Measurements from ENCODE around the gene IZUMO2. TPM values are rescaled to one million over a fixed set of nuclear protein-coding genes. Genes with fewer than 3 reads are reported as not detected.
"Not testable (repeated sequence)": the region's sequence is repeated elsewhere in the genome, so short reads cannot be mapped to it uniquely, and the experiment has no call there.

The IZUMO2 gene
- polyA plus RNA-seq, 4 donors: 0.27 to 0.34 TPM; not detected in 2

DNA sequence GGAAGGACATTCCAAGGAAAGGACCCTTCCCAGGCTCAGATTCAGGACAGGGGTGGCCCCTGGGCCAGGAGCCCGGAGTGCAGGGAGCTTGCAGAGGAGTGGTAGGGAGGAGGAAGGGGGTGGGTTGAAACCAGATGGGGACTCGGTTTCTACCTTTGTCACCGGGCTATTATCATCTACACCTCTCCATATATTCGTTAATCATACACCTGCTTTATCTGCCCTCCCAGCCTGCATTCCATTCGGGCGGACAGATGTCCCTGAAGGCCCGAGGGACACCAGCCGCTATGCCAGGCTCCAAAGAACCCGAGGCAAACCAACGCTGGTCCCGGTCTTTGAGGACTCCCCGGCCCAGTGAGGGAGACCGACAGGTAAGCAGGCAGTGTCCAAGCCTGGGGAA lies 24.9 kb upstream of the IZUMO2 start:
- DNase-seq (ENCODE audit: low read depth in 4 of 4, low spot score in 3 of 4): no peak

DNA sequence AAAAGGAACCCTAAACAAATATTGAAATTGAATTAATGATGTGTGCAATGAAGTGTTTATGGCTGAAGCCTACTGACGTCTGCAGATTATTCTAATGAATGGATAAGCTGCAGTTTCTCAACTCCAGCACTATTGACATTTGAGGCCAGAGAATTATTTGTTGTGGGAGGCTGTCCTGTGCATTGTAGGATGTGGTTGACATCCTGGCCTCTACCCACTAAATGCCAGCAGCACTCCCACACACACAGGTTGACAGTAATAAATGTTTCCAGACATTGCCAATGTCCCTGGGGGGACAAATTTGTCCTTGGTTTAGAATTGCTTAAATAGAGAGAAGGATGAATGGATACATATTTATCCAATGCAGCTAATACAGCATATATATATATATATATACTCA lies 21.1 kb upstream of the IZUMO2 start:
- no peak for DNase-seq (ENCODE audit: low read depth in 4 of 4, low spot score in 3 of 4)

DNA sequence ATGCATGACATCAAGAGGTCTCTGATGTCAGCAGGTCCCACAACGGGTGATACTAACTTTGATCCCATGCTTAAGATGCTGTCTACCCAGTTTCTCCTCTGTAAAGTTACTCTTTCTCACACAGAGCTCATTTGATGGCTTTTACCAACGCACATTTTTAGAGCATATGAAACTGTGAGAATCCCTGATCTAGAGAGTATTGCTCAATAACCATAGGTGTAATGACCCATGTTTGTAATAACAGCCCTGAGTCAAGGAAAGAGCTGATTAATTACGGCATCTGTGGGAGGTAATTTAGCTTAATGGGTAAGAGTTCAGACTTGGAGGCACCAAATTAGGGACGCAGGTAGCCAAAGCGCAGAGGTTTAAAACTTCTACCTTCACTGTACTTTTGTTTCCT lies 18.0 kb upstream of the IZUMO2 start:
- DNase-seq (ENCODE audit: low read depth in 4 of 4, low spot score in 3 of 4): no peak

DNA sequence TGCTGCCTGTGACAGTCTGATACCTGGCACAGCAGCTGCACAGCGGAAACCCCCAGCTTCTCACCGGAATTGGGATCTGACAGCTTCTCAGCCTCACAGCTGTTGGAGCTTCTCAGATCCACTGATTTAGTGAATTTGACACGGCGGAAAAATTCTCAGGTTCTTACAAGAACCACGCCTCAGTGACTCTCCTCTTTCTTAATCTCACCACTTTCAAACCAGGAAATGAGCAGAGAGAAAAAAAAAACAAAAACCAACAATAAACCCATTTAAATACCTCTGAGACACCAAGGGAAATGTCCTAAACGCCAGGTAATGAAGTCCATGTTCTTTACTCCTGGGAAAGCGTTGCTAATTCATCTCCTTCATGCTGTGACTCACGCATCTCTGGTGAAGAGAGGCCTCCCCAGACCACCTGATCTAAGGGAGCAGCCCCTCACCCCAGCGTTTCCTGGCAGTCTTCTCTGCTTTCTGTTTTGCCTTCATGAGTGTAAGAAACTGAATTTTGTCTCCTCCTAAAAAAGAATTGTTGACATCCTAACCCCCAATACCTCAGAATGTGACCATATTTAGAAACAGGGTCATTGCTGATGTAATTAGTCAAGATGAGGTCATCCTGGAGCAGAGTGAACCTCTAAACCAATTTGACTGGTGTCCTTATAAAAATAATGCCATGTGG lies 15.9 kb upstream of the IZUMO2 start:
- DNase-seq (ENCODE audit: low read depth in 4 of 4, low spot score in 3 of 4): no peak

DNA sequence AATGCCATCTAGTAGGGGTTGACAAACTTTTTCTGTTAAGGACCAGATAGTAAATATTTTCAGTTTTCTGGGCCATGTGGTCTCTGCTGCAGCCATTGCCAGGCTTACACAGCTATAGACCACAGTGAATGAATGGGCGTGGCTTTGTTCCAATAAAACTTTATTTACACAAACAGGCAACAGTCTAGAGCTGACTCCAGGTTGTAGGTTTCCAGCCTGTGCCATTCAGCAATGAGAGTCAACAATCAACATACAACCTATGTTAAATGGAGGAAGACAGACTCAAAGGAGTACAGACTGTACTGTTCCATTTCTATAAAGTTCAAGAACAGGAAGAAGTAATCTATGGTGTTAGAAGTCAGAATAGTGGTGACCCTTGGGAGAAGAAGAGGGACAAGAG lies 15.2 kb upstream of the IZUMO2 start:
- DNase-seq (ENCODE audit: low read depth in 4 of 4, low spot score in 3 of 4): no peak

DNA sequence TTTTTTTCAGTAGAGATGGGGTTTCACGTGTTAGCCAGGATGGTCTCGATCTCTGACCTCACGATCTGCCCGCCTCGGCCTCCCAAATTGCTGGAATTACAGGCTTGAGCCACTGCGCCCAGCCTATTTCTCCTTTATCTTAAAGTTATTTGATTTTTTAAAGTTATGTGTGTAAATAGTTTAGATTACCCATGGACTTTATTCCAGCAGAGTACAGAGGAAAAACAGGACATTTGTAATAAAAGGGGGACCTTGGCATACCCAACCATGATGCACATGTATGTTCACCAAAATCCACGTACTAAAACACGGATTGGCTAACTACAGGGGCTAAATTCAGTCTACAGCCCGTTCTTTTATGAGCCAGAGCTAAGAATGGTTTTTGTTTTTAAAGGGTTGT lies 13.7 kb upstream of the IZUMO2 start:
- no peak for DNase-seq (ENCODE audit: low read depth in 4 of 4, low spot score in 3 of 4)

DNA sequence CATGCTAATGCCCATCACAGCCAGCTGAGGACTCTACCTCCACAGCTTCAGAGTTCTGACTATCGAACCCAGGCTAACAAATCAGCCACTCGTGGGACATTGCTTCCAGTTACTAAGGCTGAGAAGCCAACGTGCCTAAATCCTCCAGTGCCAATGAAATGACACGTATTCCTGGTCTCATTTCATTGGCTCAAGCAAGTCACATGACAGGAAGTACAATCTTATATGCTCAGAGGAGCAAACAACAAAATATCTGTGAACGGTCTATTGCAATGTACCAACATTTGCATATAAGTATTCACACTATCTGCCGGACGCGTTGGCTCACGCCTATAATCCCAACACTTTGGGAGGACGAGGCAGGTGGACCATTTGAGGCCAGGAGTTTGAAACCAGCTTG lies 12.8 kb upstream of the IZUMO2 start:
- DNase-seq (ENCODE audit: low read depth in 4 of 4, low spot score in 3 of 4): no peak

DNA sequence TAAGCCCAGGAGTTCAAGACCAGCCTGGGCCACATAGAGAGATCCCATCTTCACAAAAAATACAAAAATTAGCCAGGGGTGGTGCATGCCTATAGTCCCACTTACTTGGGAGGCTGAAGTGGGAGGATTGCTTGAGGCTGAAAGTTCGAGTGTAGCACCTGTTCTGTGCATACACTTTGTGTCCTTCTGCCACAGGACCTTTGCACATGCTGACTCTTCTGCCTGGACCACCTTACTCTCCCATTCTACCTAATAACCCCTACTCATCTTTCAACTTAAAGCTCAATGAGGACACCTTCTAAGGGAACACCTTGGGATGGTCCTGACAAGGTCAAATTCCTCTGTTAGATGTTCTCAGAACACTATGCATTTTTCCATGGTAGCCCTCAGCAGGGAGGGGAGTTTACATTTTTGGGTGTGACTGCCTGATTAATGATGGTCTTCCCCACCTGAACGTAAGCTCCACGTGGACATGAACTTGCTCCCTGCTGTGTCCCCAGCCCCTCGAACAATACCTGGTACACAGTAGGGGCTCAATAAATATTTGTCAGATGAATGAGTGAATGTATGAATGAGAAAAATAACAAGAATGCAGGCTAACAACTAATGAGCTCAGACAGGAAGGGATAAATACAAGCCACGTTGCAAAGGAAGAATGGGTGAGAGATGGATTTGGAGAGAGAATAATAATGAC lies 11.2 kb upstream of the IZUMO2 start:
- no peak for DNase-seq (ENCODE audit: low read depth in 4 of 4, low spot score in 3 of 4)

DNA sequence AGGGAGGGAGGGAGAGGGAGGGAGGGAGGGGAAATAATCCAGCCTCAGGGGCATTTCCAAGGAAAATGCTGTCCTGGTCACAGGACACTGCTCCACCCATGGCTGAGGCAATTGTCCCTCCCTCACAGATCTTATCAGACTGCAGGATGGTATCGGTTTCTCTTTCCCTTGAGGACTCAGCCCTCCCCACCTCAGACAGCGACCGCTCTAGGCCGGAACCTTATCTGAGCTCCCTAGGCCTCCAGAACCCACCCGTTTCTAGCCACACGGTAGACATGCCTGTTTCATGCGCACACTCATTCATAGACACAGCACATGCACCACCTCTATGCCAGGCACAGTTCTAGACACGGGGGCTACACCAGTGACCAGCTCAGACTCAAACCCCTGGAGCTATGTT lies 10.0 kb upstream of the IZUMO2 start:
- DNase-seq (ENCODE audit: low read depth in 4 of 4, low spot score in 3 of 4): no peak

DNA sequence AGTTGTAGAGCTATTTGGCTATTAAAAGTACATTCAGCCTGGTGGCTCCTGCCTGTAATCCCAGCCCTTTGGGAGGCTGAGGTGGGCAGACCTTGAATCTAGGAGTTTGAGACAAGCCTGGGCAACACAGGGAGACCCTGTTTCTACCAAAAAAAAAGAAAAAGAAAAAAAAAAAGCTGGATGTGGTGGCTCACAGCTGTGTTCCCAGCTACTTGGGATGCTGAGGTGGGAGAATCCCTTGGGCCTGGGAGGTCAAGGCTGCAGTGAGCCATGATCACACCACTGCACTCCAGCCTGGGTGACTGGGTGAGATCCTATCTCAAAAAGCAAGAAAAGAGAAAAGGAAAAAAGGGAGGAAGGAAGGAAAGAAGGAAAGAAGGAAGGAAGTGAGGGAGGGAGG lies 9.6 kb upstream of the IZUMO2 start:
- no peak for DNase-seq (ENCODE audit: low read depth in 4 of 4, low spot score in 3 of 4)

DNA sequence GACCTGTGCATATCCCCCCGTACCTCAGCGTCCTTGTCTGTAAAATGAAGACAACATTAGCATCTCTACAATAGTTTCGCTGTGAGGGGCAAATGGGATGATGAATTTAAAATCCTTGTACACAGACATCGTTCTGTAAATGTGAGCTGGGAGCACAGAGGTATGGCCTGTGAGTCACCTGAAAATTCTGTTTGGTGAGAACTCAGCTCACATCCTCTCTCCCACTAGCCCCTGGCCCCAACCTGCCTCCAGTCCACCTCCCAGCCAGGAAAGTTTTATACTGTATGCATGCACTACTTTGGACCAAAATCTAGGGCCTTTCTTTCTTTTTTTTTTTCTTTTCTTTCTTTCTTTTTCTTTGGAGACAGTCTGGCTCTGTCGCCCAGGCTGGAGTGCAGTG lies 8.7 kb upstream of the IZUMO2 start:
- DNase-seq (ENCODE audit: low read depth in 4 of 4, low spot score in 3 of 4): no peak

DNA sequence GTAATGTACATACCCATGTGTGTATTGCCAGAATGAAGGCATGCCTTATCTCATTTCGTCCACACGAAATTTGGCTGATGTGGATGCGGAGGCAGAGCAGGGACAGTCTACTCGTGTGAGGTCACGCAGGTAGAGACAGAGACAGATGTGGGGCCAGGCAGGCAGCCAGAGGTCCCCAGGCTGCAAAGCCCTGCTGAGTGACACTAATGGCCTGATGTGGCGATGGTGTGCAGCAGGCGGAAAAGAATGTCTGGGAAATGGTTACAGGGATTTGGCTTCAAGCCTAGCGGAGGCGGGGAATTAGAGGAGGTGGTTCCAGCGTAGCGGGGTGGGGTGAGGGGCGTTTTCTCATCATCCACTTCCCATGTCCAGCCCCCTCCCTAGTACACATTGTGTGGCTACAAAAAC lies 4.2 kb upstream of the IZUMO2 start:
- DNase-seq (ENCODE audit: low read depth in 4 of 4, low spot score in 3 of 4): peak in 2 of 4 donors; percentile 35 to 77

DNA sequence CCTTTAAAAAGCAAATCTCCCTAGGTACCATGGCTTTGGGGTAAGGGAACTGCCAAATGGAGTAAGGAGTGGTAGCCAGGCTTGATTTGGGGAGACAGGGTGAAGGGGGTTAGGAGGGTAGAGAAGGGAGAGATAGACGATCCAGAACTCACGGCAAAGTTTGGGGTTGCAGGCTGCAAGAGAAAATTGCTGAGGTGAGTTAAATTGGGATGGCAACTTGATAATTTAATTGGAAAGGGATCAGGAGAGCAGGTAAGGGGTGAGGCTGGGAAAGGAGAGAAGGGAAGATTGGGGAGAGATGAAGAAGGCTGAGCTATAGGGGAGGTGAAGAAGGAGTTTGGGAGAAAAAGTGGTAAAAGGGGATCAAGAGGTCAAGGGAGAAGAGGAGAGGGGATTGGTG lies 4.0 kb downstream of the IZUMO2 start:
- DNase-seq (ENCODE audit: low read depth in 4 of 4, low spot score in 3 of 4): no peak

DNA sequence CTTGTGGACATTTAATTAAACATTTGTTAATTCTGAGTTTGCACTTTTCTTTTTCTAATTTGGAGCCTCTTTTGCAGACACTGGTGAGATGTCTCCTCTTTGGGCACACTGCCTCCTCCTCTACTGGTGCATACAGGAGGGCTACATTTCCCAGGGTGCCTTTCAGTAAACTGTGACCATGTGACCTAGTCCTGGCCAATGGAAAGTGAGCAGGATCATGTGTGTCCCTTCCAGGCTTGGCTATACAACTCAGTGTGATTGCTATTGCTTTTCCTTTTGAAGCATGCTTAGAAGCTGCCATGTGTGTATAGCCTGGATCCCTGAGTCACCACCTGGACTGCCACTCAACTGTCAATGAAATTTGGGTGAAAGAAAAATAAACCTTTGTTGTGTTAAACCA lies 4.5 kb downstream of the IZUMO2 start:
- no peak for DNase-seq (ENCODE audit: low read depth in 4 of 4, low spot score in 3 of 4)

DNA sequence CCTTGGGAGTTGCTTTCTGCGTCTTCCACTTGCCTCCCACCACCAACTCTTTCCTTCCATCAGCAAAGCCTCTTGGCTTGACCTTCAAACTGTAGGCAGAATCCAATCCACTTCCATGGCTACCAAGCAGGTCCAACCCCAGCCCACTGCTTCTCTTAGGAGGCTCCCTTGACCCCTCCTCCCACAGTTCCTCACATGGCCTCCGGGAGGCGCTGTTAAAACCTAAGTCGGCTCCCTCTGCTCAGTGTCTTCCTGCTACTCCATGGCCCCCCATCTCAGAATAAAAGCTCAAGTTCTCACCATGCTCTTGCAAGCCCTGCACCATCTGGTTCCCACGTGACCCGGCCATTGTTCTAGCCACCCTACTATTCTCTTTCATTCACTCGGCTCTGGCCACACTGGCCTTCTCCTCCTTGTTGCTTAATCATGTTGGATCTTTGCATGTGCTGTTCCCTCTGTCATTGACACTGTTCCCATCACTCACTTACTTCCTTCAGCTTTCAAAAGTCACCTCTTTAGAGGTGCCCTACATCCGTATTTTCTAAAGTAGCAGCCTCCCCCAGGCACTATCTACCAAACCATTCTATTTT lies 7.5 kb downstream of the IZUMO2 start:
- DNase-seq (ENCODE audit: low read depth in 4 of 4, low spot score in 3 of 4): no peak

DNA sequence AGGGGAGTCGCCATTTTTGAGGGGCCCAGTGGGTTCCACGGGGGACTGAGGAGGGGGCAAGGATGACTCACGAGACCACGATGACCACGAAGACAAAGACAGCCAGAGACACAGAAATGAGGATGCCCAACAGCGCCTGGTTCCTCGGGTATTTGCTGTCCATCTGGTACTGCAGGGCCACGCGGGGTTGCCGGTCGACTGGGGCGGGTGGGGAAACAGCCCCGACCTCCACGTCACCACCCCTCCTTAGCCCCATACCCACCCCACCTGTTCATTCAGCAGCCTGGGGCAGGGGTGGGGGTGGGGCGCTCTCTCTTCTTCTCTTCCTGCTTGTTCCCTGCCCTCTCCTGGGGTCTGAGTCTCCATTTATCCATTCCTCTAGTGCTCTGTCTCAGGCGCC lies 8.6 kb downstream of the IZUMO2 start:
- DNase-seq (ENCODE audit: low read depth in 4 of 4, low spot score in 3 of 4): no peak

DNA sequence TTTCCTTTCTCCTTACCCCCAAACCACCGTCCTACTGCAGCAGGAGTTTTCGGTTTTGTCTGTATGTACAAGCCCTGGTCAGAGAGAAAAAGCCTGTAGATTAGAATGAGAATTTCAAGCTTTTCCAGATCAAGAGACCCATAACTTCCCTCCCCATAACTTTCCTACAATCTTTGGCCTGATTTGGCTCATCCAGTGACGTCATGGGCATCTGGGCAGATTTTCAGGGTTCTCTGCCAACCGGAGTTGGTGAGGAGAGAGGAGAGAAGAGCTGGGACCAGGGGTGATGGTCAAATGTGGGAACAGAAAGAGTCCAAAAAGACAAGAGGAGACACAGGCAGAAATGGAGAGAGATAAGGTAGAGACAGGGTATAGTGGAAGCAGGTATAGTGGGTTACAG lies 10.5 kb downstream of the IZUMO2 start:
- DNase-seq (ENCODE audit: low read depth in 4 of 4, low spot score in 3 of 4): no peak

DNA sequence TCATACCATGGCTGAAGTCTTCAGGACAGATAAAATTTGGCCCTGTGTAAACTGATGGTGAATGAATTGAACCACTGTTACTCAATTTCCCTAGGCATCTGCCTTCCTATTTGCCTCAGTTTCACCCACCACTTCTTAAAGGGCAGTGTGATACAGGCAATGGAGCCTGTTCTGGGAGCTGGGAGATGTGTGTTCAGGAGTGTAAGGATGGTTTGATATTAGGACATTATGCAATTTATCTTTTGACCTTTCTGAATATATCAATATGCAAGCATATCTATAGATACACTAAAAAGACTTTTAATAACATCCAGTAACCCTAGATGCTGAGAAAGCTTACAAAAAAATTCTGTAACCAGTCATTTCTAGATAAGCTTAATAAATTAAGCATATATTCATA lies 14.6 kb downstream of the IZUMO2 start:
- no peak for DNase-seq (ENCODE audit: low read depth in 4 of 4, low spot score in 3 of 4)

DNA sequence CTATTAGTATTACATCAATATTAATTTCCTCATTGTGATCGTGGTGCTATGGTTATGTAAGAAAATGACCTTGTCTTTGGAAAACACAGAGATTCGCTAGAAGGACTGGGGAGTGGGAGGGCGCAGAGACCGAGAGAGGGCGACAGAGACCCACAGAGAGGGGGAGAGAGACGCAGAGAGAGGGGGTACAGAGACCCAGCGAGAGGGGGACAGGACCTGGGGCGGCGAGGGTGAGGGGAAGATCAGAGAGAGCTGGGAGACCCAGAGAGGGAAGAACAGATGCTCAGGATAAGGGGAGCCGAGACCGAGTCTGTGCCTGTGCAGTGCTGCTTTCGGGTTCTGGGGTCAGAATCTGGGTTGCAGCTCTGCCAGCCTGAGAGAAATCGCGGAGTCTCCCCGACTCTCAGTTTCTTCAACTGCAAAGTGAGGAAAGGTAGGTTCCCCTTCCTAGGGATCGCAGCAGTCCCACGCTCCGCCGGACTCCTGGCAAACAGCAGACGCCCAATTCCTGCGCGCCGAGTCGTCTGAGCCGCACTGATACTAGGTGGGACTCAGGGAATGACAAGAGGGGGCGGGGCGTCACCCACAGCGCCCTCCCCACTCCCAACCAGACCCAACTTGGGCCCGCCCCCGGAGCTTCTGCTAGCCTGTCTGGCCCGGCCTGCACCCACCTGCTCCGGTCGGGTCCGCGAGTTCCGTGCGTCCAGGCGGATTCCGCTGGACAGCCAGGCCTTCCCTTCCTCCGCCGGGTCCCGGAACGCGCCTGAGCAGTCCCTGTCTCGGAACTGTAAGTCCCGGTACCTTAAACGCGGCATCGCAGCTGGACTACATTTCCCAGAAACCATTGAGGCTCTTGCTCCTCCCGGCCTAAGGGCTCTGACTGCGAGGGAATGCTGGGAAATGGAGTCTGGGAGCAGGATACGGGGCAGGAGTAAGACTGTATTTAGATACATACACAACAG lies 15.3 kb downstream of the IZUMO2 start:
- DNase-seq (ENCODE audit: low read depth in 4 of 4, low spot score in 3 of 4): peak; percentile 65 to 89 (median 78)

DNA sequence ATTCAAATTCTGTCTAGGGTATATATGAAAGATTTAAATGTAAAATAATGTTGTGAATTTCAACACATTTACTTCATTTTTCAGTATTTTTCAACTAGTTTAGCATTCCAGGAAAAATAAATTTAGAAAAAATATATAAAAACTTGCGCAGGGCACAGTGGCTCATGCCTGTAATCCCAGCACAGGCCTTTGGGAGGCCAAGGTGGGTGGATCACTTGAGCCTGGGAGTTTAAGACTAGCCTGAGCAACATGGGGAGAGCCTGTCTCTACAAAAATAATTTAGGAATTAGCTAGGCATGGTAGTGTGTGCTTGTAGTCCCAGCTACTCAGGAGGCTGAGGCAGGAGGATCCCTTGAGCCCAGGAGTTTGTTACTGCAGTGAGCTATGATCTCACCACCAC lies 21.2 kb downstream of the IZUMO2 start:
- not testable (repeated sequence) for DNase-seq (ENCODE audit: low read depth in 4 of 4, low spot score in 3 of 4)
